Motor neuron (in vitro differentiated cells): Measurements from ENCODE around the gene USP6NL. TPM values are rescaled to one million over a fixed set of nuclear protein-coding genes. Genes with fewer than 3 reads are reported as not detected.

Experiments
- ATAC-seq, 8 experiments: fragments of 200-7000 bp; cut with Tn5 transposase; replicated peaks in 6 of 8; 2 replicates each; pipeline ENCODE4 v1.8.0; 2021; ENCODE audit warnings: mild to moderate bottlenecking in 8 of 8, moderate library complexity in 8 of 8
- H3K27ac ChIP-seq, 2 donors: fragments of 250-450 bp; sonication (Bioruptor Pico); 2 replicates each; pipeline ENCODE4 v1.9.0; 2021; ENCODE audit warnings: antibody characterized with exemption in 2 of 2, mild to moderate bottlenecking in 2 of 2, moderate library complexity in 1 of 2
- H3K4me1 ChIP-seq, 2 donors: fragments of 250-450 bp; sonication (Bioruptor Pico); replicated peaks in 1 of 2; 2 replicates each; pipeline ENCODE4 v1.6.1; 2021; ENCODE audit warnings: antibody characterized with exemption in 2 of 2, mild to moderate bottlenecking in 2 of 2, moderate library complexity in 1 of 2
- H3K4me3 ChIP-seq, 5 donors: fragments of 250-450 bp; sonication (Bioruptor Pico); 2 replicates each; pipeline ENCODE4 v1.9.0; 2021; ENCODE audit warnings: antibody characterized with exemption in 5 of 5, mild to moderate bottlenecking in 5 of 5, moderate library complexity in 4 of 5
- WGBS, 10 experiments: fragments of 450-650 bp; shearing (Covaris generic); methylation state at CpG; one replicate each; pipeline ENCODE4 v1.0.0; 2022; 5-methylcytosine and 5-hydroxymethylcytosine counted together
- in situ Hi-C, 9 experiments: fragments of 400-800 bp; cut with MboI; loops; one replicate each; pipeline ENCODE4 v1.15.0; 2021; ENCODE audit warnings: low sequenced_read_pairs in 9 of 9, low pct_unique_long_range_greater_than_20kb in 2 of 9; ENCODE audit not compliant: unreplicated experiment in 9 of 9
- total RNA-seq, 8 experiments: library from RNA; unstranded; fragments of 300-600 nt; gene quantifications; 2 replicates each; pipeline versions ENCODE4 v1.2.3 to v1.2.4, GENCODE V29; 2022

Gene USP6NL
- total RNA-seq, 8 experiments from 2014 or later = 6.0 to 22.6 (median 16.1) TPM

DNA sequence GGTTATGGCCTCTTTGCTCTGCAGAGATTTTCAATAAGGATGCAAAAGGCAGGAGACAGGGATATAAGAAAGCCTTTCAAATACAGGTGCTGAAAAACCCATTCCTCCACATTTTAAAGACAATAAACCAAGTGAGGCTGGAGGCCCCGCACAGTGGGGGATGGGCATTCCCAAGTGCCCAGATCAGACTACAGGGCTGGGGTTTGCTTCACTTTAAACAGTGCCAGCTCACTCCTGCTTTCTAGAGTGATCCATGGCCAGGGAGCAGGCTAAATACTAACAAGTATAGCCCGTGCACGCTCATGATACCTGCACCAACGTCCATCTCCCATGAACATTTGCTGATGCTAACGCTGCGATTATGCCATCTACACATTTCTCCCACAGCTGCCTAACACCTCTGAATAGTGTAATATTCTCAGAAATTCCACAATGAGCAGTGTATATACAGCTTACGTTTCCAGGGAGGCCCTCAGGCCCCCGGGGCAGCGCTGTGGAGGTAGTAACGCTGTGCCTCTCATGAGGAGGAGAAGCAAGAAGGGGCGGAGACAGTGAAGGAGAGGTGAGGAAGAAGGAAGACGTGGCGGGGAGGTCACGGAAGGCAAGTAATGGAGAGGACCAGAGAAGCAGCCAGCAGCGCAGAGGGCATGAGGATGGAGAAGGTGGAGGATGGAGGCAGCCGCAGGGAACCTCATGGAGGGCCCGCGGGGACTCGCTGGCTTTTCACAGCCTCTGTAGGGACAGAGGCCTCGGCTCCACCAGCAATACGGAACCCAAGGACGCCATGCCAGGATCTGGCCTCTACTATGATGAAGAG, 141.7 kb downstream of the USP6NL start:
- H3K27ac ChIP-seq = no peak overlapping the region
- no peak for ATAC-seq

DNA sequence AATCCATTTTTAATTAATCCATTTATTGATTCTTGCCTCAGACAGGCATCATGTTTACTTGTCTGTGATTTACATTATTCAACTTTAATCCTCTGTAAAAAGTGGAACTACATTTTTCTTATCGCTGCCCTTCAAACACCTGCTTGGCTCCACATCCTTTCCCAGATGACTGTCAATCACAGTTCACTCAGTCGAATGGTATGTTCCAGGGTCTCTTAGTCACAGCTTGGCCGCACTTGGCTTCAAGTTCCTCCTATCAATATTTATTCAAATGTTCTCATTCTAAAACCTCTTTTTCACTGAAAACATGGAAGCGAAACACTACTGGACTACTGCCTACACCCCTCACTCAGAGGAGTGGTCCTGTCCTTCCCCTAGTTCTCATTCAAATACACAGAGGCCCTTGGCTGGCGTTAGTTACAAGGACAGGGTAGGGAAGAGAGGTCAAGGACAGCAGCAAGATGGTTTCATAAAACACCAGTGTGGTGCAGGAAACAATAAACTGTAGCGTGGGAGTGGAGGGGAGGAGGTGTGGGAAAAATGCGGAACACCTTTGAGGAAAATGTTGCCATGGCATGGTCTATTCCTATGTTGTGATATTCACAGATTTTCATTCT, 143.2 kb downstream of the USP6NL start:
- Histone ChIP-seq H3K4me1 (no peaks in the 10 kb centered on the region), H3K4me3 (no peak overlapping the region), H3K27ac (no peak overlapping the region)
- no peak for ATAC-seq
- in situ Hi-C loops = no loop called here
- WGBS, 10 experiments = 80 to 100% (median 96%) methylated on average over 3 to 7 of the region's 7 CpGs; no CpG with 5 or more reads in 1 of the 10 experiments

More for the DNA sequence above, 141.7 kb downstream of the USP6NL start:
- in situ Hi-C loops = no loop called here
- WGBS, 10 experiments = 40 to 100% (median 89%) methylated on average over 1 to 13 of the region's 22 CpGs; no CpG with 5 or more reads in 1 of the 10 experiments
- H3K4me1 ChIP-seq = no peaks in the 10 kb centered on the region
- no peak overlapping the region for H3K4me3 ChIP-seq

DNA sequence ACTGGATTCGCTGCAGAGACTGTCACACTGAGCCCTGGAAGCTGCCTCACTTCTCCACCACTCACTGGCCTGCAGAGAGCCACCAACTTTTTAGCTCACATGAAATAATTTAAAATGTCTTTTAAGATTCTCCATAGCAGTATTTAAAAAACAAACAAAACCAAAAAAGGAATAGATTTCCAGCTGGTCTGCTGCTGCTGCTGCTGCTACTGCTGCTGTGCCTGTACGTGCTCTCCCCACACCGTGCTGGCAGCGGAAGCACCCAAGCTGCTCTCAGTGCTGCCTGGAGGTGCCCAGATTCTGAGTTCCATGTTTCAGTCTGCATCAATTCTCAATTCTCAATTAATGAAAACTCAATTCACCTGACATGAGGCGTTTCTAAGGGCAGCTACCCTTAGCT, 146.0 kb downstream of the USP6NL start:
- Histone ChIP-seq H3K4me3 (no peak overlapping the region), H3K4me1 (no peaks in the 10 kb centered on the region), H3K27ac (no peak overlapping the region)
- WGBS, 10 experiments = 81 to 100% (median 94%) methylated on average over 1 to 5 of the region's 5 CpGs; no CpG with 5 or more reads in 3 of the 10 experiments
- in situ Hi-C loops = no loop called here
- no peak for ATAC-seq

- no peaks in the 10 kb centered on the region for H3K4me1 ChIP-seq
- in situ Hi-C loops = no loop called here
- WGBS, 10 experiments = 98 to 100% (median 100%) methylated on average over 2 to 11 of the region's 26 CpGs; no CpG with 5 or more reads in 6 of the 10 experiments
- no peak overlapping the region for H3K27ac ChIP-seq
- H3K4me3 ChIP-seq = no peak overlapping the region
- ATAC-seq = no peak
Measured at GRCh38 chr10:11463111-11463510, 148.3 kb downstream of the USP6NL start.

DNA sequence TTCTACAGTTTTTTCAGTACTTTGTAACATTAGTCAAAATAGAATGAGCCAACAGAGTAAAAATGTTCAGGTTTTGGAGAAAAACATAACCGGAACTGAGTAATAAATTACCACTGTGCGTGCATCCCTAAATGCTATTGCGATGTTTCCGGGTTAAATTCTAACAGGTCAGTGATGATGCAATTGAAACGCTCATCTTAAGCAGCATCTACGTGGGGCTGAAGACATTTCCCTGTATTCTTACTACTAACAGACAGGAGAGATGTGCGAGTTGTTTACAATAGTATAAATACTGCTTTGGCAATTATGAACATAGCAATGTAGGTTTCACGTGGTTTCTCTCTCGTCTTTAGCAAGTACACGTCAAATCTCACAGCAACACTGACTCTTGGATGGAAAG, 149.4 kb downstream of the USP6NL start:
- 80 to 100% (median 94%) methylated on average over 1 to 10 of the region's 10 CpGs; no CpG with 5 or more reads in 1 of the 10 experiments for WGBS, 10 experiments
- ATAC-seq = no peak

DNA sequence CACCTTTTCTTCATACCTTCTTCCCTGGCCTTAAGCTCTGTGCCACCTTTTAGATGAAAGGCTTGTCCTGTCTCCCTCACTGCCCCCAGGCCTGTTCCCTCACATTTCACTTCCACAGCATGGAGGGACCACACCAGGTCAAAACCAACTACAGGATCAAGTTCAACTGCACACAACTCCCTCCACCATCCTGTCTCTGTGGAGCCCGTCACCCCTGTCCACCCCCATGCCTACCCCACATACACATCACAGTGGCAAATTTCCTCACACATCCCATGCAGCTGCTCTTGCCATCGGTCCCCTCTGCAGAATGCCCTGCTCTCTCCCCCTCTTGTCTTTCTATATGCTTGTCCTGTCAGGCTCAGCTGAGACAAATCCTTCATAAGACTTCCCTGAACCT, 154.1 kb downstream of the USP6NL start:
- no peak for ATAC-seq
- WGBS, 10 experiments = 80 to 100% (median 100%) methylated on average over 1 to 2 of the region's 2 CpGs; no CpG with 5 or more reads in 7 of the 10 experiments
- H3K27ac ChIP-seq = no peak overlapping the region
- no peak overlapping the region for H3K4me3 ChIP-seq
- no peaks in the 10 kb centered on the region for H3K4me1 ChIP-seq
- in situ Hi-C loops = no loop called here

More for the DNA sequence above, 149.4 kb downstream of the USP6NL start:
- Histone ChIP-seq H3K27ac (no peak overlapping the region), H3K4me1 (no peaks in the 10 kb centered on the region), H3K4me3 (no peak overlapping the region)
- in situ Hi-C loops = no loop called here

DNA sequence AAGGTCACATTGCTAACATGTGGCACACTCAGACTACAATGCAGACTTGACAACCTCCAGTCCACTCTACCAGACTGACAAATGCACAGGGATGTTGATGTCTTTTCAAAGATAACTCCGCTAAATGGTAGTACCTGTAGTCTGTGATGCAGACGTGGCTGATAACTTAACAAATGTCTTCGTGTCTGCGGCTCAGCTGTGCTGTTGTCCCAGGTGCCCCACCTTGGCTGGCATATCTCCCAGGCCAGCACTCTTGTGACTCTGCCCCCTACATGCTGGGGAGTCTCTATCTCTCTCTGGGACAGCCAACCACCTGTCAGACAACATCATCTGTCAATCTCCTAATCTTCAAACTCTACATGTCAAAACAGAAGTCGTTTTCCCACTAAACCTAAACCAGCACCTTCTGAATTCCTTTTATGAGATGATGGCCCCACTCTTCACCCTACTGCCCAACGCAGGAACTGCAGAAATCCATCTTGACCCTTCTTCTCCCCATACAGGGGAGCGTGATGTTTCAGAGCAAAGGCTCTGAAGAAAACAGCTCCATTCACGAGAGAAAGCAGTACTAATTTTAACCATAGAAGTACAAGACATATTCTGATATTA, 156.4 kb downstream of the USP6NL start:
- in situ Hi-C loops = no loop called here
- Histone ChIP-seq H3K4me3 (no peak overlapping the region), H3K4me1 (no peaks in the 10 kb centered on the region), H3K27ac (no peak overlapping the region)
- WGBS, 10 experiments = 50 to 100% (median 76%) methylated on average over 1 to 7 of the region's 8 CpGs; no CpG with 5 or more reads in 2 of the 10 experiments
- ATAC-seq = no peak

GRCh38 chr10:11454160-11454559, 157.3 kb downstream of the USP6NL start:
- Histone ChIP-seq H3K27ac (no peak overlapping the region), H3K4me1 (no peaks in the 10 kb centered on the region), H3K4me3 (no peak overlapping the region)
- WGBS, 10 experiments = 91 to 100% (median 100%) methylated on average over 2 to 4 of the region's 4 CpGs; no CpG with 5 or more reads in 6 of the 10 experiments
- in situ Hi-C loops = no loop called here
- ATAC-seq = no peak

GRCh38 chr10:11451640-11452260, 159.7 kb downstream of the USP6NL start:
- in situ Hi-C loops = no loop called here
- 17 to 100% (median 100%) methylated on average over 1 to 8 of the region's 13 CpGs; no CpG with 5 or more reads in 3 of the 10 experiments for WGBS, 10 experiments
- peak in 1 of 8 experiments; percentile 32 for ATAC-seq
- Histone ChIP-seq H3K27ac (no peak overlapping the region), H3K4me3 (no peak overlapping the region), H3K4me1 (no peaks in the 10 kb centered on the region)

DNA sequence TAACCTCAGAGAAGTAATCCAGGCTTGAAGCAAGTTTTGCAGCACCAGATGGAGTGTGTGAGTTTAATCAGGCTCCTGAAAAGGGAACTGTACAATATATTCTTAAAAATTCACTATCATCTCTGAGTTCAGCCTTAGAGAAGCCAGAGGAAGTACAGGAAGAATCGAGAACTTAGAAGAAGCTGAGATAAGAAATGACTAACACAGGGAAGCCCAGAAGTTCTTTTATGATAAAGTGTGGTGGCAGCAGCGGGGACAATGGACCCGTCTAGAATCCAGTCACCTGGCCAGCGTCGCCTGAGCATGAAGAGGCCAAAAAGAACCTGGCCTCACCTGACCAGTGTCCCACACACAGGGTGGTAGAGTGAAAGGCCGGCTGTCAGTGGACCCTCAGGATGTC, 161.0 kb downstream of the USP6NL start:
- 42 to 93% (median 80%) methylated on average over 1 to 5 of the region's 6 CpGs; no CpG with 5 or more reads in 3 of the 10 experiments for WGBS, 10 experiments
- H3K27ac ChIP-seq = no peak overlapping the region
- H3K4me3 ChIP-seq = no peak overlapping the region
- in situ Hi-C loops = no loop called here
- no peak for ATAC-seq
- H3K4me1 ChIP-seq = no peaks in the 10 kb centered on the region

GRCh38 chr10:11449761-11450160, 161.7 kb downstream of the USP6NL start:
- no peaks in the 10 kb centered on the region for H3K4me1 ChIP-seq
- H3K27ac ChIP-seq = no peak overlapping the region
- in situ Hi-C loops = no loop called here
- no peak for ATAC-seq
- 50 to 95% (median 66%) methylated on average over 3 to 6 of the region's 8 CpGs; no CpG with 5 or more reads in 2 of the 10 experiments for WGBS, 10 experiments
- H3K4me3 ChIP-seq = no peak overlapping the region

DNA sequence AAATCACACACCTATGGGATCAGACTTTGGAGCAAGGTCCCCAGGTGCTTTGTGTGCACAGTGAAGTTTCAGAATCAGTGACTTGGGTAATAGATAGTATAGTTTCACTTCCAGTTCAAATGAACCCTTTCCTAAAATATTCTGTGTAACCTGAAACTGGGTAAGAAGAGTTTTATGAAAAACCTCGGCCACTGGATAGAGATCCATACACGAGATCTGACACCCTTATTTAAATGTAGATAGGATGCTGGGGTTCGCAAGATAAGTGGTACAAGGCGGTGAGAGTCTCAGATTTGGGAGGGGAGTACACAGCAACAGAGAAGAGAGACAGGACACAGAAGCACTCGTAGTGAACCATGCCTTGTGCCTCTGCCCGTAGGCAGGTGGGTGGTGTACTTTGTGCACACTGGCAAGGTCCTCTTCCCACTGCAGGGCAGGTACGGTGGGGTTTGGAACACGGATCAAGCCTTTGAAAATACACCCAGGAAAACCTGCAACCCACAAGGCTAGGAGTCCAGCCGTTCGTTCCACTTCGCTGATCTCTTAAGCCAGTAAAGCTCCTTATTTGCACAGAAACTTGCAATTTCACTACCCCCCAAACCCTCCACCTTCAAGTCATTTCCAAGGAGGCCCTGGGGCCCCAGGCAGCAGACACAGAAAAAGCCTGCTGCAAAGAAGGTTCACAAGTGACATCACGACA, 162.8 kb downstream of the USP6NL start:
- no peak for ATAC-seq
- in situ Hi-C loops = no loop called here
- no peak overlapping the region for H3K27ac ChIP-seq
- no peaks in the 10 kb centered on the region for H3K4me1 ChIP-seq
- H3K4me3 ChIP-seq = no peak overlapping the region
- 23 to 75% (median 63%) methylated on average over 1 to 12 of the region's 12 CpGs; no CpG with 5 or more reads in 1 of the 10 experiments for WGBS, 10 experiments
